GM18526 (cell line): ENCODE data around the gene ILDR1.
A peak's percentile ranks its signal among the peaks of the same experiment; 100 is the strongest.

Experiments used
- POLR2A ChIP-seq: IDR thresholded peaks from 3 replicates; pipeline ENCODE4 v1.6.1; 2011; ENCODE audit not compliant: insufficient read length; ENCODE audit errors: extremely low read depth

The ILDR1 gene

GRCh38 chr3:122001892-122002291 lies 20.2 kb downstream of the ILDR1 start:
- no peak for TF ChIP-seq POLR2A

GRCh38 chr3:122000936-122001605 lies 21.0 kb downstream of the ILDR1 start:
- no peak for TF ChIP-seq POLR2A

GRCh38 chr3:121999931-122000330 lies 22.1 kb downstream of the ILDR1 start:
- TF ChIP-seq POLR2A: no peak

- TF ChIP-seq POLR2A: no peak
Measured at GRCh38 chr3:121998611-121999473, 23.2 kb downstream of the ILDR1 start.

GRCh38 chr3:121998030-121998580 lies 23.9 kb downstream of the ILDR1 start:
- TF ChIP-seq POLR2A: no peak

GRCh38 chr3:121997372-121997771 lies 24.7 kb downstream of the ILDR1 start:
- TF ChIP-seq POLR2A: no peak

DNA sequence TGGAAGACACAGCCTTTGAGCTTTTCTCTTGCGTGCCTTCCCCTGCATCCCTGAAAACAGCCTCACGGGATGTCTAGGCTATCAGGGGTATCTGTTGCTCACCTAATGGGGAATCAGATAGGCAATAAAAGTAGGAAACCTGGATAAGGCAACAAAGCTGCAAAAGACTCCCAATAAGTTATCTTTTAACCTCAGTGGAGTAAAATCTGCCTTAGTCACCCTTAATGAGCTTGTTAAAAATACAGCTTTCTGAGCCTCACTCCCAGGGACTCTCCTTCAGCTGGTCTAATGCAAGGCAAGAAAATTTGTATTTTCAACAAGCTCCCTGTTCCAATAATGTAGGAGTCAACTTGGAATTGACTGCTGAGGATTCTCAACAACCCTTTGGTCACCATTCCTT lies 25.6 kb downstream of the ILDR1 start:
- TF ChIP-seq POLR2A: no peak

- TF ChIP-seq POLR2A: peak; percentile 17
Measured at GRCh38 chr3:121995161-121996137, 26.6 kb downstream of the ILDR1 start.

GRCh38 chr3:121994551-121994950 lies 27.5 kb downstream of the ILDR1 start:
- TF ChIP-seq POLR2A: no peak

DNA sequence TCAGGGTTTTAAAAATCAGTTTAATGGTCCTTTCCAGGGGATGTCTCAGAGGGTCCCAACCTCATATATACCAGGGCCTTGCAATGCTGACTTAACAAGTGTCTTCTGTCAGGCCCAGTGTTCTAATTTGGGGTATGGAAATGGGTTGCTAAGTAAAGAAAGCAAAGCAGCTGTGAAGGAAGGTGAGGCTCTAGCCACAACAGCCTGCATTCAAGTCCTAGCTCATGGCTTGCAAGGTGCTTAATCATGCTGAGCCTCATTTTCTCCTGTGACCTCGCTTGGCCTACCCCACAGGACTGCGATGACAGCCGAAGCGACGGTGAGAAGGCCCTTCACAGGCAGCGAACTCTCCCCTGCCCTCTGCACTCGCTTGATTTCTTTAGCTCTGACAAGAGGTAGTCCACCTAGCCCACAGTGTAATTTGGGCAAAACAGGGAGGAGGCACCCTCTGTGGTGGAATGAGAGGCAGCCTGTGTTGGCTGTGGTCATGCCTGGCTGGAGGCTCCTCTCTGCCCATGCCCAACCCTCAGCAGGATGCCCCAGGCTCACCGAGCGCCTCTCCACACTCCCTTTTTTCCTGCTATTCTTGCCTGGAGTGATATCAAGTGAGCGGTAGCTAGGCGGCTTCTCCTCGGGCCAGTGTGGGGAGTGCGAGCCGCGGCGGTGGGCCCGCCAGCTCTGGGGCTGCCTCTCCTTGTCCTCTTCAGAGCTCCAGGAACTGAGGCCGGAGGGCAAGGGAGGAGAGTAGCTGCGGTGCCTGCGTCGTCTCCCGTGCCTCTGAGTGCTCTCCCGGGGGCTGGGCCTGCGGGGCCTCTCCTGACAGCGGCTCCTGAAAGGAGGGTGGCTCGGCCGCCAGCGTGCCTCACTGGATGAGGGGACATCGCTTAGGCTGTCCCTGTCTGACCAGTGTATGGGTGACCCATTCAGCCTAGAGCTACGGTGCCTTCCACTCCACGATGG lies 29.2 kb downstream of the ILDR1 start:
- no peak for TF ChIP-seq POLR2A

- no peak for TF ChIP-seq POLR2A
Measured at GRCh38 chr3:121989943-121990342, 32.1 kb downstream of the ILDR1 start.

DNA sequence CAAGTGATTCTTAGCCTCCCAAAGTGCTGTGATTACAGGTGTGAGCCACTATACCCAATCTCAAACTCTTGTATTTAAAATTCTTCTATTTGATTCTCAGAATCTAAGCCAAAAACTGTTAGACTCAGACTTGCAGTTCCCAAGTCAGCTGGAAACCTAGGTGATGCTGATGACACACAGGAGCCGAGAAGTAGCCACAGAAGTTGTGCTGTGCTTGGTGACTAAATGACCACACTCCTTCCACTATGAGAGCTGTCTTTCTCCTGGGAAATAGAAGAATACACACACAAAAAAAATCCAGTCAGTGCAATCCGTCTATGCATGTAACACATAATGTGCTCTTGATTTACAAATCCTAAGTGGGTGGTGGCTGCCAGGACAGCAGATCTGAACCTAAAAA lies 33.9 kb downstream of the ILDR1 start:
- no peak for TF ChIP-seq POLR2A

DNA sequence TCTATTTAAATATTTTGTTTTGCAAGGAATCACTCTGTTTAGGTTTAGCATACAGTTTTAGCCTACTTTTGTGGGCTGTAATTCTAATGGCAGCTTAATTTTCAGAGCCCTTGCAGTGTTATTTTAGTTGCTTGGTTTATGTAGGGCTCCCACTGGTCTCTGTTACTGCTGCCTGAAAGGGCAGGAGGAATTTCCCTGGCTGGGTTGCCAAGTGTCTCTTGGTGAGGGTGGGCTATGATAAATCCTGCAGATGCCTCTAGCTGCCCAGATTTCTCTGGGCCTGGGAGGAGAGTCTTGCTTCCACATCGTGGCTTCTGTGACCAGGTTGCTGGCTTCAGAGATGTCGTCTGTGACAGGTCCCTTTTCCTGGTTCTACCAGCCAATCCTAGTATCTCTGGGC lies 36.2 kb downstream of the ILDR1 start:
- TF ChIP-seq POLR2A: no peak

- TF ChIP-seq POLR2A: no peak
Measured at GRCh38 chr3:121981473-121981872, 40.6 kb downstream of the ILDR1 start.
